ENCODE measurements around the gene PAX7.

DNA sequence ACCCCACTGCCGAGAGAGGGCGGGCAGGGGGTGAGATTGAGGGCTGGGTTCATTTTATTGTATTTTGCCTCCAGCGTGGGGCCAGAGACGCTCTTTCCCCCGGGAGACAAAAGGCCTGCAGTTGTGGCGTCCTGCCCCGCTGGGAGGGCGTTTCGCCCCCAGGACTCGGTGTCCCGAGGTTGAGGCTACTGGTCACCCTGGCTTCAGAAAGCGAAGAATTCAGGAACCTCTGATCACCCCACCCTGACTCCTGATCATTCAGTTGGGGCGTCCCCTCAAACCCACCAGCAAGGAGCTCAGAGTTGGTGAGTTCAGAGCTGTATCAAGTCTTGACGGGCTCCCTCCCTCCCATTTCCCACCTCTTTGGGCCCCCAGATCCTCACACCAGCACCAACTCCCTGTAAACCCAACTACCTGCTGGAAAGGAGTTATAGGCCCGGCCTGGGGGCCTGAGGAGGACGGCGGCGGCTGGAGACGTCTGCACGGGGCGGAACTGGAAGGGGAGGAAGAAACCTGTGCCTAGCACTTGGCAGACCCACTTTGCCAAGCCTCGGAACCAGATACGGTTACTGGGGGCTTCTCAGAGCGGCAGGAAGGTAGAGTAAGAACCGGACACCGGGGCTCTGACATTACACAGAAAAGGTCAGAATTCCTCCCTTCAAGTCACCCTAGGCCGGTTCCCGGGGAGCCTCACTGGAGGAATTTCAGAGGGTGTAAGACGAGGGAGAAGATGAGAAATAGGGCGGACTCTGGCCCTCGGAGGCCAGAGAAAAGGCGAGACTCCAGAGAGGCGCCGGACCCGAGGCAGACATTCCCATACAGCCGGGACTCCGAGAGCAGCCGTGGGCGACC lies 761 bp upstream of the PAX7 start:
- no peak for TF ChIP-seq CTCF (IDR thresholded peaks at IDR 0.05)
- no peak for TF ChIP-seq POLR2A (IDR thresholded peaks at IDR 0.05)
